HG03442 (cell line): ENCODE data around the gene RUNDC3A.
"Not testable (repeated sequence)": the region's sequence is repeated elsewhere in the genome, so short reads cannot be mapped to it uniquely, and the experiment has no call there.

Experiments used
- ATAC-seq: cut with Tn5 transposase; IDR thresholded peaks from one replicate; pipeline ENCODE4 v1.9.1; 2021; ENCODE audit warnings: mild to moderate bottlenecking, moderate library complexity; ENCODE audit not compliant: unreplicated experiment

RUNDC3A gene

DNA sequence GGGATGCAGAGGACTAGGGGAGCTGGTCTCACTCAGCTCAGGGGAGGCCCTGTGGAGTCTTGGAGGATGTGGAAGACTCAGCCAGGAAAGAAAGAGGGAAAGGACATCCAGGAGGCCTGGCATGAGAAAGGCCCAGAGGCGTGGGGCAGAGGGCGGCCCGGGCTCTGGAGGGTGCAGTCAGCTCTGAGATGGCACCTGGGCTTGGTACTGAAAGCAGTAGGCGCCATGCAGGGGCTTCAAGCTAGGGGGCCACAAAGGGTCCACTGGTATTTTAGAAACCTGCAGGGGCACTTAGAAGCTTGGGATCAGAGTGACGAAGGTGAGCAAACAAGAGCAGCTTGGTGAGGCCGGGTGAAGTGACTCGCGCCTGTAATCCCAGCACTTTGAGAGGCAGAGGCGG is 49.7 kb downstream of the RUNDC3A start:
- no peak for ATAC-seq

DNA sequence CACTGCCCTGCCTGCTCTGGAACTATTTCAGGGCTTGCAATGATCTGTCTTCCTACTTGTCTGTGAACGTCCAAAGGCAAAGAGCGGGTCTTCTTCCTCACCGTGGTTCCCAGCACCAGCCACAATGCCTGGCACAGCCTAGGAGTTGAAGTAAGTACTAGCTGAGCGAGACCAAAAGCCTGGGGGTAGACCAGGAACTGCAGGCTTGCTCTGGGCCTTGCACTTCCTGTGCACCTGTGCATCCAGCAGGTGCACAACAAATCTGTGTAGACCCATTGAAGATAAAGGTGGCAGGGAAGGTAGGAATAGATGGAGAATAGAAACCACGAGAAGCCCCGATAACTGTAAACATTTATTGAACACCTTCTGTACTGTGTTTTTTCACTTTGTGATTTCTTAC is 50.6 kb downstream of the RUNDC3A start:
- no peak for ATAC-seq

DNA sequence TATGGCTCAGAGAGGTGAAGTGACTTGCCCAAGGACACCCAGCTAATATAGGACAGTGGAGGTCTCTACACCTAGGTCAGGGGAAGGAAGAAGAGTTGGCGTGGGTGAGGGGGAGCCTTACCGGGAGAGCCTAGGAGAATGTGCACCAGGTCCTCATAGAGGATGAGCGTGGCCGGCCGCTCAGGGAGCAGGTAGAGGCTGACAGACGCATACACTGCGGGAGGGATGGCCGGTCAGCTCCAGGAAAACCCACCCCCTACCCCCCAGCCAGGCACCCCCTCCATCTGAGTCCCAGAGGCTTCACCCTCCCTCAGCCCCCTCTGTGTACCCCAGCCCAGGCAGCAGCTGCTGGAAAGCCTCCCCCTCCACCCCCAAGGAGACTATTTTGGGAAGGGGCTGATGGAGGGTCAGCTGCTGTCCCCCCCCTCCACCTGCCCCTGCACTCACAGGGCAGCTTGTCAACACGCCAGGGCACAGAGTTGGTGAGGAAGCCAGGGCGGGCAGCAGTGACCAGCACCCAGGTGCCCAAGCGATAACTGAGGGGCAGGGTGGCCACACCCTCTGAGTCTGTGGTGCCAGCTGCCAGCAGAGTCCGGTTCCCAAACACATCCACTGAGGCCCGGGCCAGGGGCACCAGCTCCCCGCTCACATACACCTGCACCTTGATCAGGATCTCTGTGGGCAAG is 51.2 kb downstream of the RUNDC3A start:
- no peak for ATAC-seq

DNA sequence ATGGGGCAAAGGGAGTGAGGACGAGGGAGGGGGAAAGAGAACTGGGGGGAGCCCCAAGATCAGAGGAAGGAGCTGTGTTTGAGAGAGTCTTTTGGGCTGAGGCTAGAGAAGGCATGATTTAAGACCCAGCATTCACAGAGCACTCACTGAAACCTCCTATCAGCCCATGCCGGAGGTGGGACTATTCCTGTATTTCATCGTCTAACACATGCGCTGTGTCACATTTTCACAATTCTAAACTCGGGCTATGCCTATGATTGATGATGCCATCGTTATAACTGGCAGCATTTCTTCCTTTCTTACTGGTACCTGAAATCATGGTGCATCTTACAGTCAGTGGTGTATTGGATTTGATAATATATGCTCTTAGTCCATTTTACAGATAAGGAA is 51.7 kb downstream of the RUNDC3A start:
- ATAC-seq: no peak

DNA sequence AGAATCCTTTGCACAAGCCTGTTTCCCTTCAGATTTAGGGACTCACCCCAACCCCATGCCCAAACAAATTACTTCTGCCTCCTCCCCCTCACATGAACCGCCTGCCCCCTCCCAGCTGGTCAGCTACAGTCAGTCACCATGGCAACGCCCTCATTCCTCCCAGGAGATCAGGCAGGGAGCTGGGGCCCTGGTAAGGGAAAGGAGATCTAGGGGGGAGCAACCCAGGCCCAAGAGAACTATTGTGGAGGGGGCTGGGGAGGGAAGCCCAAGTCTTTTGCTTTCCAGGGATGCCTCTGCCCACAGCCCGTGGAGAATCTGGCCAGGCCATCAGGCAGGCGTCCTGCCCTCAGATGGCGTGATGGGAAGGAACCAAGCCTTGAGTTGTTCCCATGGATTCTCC is 52.4 kb downstream of the RUNDC3A start:
- no peak for ATAC-seq

DNA sequence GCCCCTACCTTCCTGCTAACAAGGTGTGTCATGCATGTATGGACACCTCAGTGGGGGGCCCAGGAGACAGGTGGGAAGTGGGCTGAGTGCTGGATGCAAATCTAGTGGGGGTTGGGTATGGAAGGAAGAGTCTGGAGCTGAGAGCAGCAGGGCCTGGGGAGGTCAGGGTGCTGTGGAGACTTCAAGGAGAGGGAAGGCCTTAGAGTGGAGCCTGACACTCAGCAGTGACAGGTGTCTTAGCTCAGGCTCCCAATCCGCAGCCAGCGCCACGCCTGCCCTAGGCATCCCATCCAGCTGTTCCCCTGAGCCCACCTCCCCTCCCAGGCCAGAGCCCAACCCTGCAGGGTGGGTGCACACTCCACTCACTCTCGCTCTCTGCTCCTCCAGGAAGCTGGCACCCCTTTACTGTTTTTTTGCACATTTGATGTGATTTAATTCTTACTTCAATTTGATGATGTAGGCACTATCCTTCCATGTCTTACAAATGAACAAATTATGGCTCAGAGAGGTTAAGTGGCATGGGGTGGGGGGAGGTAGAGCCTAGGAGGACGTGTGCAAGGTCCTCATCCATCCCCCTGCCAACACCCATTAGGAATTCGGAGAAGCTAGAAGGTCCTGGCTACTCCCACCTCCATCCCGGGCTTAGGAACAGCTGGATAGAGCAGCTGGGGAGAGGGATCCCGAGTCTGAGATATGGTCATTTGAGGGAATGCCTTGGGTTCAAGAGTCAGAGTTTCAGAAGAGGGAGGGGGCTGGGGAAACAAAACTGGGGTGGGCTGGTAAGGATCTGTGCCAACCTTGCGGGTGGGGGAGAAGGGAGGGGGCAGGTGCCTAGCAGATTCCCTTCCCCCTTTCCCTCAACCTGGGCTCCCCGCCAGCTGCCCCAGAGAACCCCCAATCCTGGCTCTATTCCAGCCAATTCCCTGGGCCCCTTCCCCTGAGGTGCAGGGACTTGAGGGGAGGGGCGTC is 53.2 kb downstream of the RUNDC3A start:
- no peak for ATAC-seq

DNA sequence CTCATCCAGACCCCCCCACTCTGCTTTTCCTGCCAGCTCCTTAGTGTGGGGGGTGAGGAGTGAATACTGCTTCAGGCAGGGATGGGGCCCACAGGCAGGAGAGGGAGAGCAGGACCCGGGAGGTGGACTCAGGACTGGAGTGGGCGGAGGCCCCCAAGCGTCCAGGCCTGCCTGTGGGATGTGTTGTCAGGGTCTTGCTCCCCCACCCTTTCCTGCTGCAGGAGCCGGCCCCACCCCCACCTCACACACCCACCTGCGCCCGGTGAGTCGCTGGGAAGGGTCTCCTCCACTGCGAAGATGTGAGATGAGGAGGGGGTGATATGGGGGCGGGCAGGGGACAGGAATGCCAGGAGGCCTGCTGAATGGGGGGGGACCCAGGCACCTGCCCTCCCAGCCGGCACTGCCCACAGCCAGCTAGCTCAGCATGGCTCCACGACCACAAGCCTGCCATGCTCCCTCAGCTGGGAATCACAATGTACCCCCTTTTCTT is 54.1 kb downstream of the RUNDC3A start:
- no peak for ATAC-seq

DNA sequence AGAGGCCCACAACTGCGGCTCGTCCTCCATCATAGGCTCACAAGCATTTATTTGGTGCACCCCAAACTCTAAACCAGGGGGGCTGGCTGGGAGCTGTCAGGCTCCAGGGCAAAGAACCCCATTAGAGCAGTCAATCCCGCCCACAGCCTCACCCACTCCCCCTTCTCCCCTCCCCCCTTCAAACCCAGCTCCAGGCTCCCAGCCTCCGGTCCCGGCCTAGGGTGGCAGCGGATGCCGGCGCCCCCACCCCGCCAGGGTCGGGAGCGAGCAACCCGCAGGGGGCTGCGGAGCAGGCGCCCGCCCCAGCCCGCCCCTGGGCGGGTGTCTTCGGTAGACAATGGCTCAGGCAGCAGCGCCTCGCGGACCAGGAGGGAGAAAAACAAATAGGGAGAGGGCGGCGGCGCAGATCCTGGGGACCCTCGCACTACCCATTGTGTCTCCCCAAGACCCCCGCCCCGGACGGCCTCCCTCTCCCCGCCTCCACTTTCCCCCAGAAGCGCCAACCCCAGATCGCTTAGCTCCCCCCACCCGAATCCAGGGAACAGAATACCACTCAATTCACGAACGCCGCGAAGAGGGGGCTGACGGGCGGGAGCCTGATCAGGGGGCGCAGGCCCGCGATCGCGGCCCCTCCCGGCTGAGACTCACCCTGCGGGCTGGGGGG is 54.7 kb downstream of the RUNDC3A start:
- ATAC-seq: no peak

DNA sequence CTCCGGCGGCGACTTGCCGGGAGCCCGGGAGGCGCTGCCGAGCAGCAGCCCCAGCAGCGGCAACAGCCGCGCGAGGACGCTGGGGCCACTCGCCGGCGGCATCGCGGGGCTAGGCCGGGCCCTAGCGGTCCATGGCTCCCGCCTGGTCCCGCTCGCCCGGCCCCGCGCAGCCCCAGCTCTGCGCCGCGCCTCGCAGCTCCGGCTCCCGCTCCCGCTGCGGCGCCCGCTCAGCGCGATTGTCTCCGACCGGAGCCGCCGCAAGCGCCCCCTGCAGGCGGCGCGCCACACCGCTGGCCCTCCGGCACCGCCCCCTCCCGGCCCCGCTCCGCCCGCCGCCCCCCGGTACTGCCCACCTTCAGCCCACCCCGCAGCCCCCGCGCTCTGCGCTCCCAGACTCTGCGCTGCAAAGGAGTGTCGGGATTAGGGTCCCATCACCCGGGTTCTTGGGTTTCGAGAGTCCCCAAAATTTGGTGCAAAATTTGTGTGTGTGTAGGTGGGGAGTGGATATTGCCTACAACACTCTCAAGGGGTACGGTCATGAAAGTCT is 55.3 kb downstream of the RUNDC3A start, which contains the start of gene FAM171A2:
FAM171A2 (minus strand) TSS at position 241 of the 547 bp plus-strand sequence; CDS start at position 102, 139 bp downstream.
- peak; percentile 42 for ATAC-seq

DNA sequence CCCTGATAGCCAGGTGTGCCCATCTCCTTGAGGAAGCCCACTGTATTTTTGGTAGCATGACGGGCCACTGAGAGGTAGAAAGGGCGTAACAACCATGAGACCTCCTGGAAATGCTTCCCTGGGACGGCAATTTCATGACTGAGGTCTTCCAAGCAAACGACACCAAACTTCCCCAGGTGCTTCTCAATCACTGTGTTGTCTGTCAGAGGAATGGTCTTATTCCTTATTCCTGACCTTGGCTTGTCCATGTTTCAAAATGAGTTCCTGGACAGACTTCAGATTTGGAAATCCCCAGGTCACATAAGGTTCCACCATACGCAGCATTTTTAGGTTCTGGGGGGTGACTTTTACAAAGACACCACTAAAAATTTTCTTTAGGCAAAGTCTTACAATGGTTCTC is 56.6 kb downstream of the RUNDC3A start:
- not testable (repeated sequence) for ATAC-seq

DNA sequence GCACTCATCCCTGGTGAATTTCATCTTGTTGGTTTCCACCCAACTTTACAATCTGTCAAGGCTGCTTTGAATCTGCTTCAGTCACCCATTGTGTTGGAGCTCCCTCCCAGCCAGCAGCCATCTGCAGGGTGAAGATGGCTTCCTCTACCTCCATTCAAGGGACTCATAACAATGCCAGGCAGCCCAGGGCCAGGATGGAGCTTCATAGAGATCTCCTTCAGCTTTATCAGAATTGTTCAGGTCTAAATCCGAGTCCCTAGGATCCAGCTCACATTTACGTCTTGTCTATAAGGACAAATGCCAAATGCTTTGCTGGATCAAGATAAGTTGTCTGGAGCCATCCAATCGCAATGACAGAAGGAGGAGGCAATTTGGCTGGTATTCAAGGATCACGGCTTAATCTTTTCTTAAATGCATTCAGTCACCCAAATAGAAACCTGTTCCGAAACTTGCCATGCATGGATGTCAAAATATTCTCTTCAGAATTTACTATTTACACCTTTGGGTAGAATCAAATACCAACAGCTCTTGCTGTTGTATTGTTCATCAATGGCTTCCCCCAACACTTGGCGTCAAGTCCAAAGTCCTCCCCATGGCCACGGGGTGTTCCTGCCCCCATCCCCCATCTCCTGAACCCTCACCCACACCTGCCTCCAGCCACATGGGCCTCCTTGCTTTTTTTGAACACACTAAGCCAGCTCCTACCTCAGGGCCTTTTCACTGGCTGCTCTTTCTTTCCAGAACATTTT is 59.0 kb downstream of the RUNDC3A start:
- ATAC-seq: no peak
